Kidney tubule cell (primary cell): Measurements from ENCODE around the gene RFPL1.
A peak's percentile ranks its signal among the peaks of the same experiment; 100 is the strongest.
"Not testable (repeated sequence)": the region's sequence is repeated elsewhere in the genome, so short reads cannot be mapped to it uniquely, and the experiment has no call there.

ENCODE experiments used
- DNase-seq: peaks from one replicate; pipeline ENCODE4 v3.0.0-alpha.2; 2018; ENCODE audit warnings: low spot score

Gene RFPL1

GRCh38 chr22:29438283-29438682 lies at the start of gene RFPL1:
Gene RFPL1, plus strand, starts transcription at chr22:29438583.
- DNase-seq, result not testable (repeated sequence)

GRCh38 chr22:29388759-29389090 lies 49.7 kb upstream of the RFPL1 start:
- DNase-seq, result no peak

GRCh38 chr22:29390270-29390669 lies 48.1 kb upstream of the RFPL1 start:
- DNase-seq, result no peak

GRCh38 chr22:29391546-29391945 lies 46.8 kb upstream of the RFPL1 start:
- DNase-seq, result no peak

- peak; percentile 72 for DNase-seq
Measured at GRCh38 chr22:29393019-29393608, 45.3 kb upstream of the RFPL1 start.

GRCh38 chr22:29394931-29395581 lies 43.3 kb upstream of the RFPL1 start:
- peak; percentile 76 for DNase-seq

- no peak for DNase-seq
Measured at GRCh38 chr22:29396126-29396525, 42.3 kb upstream of the RFPL1 start.

- no peak for DNase-seq
Measured at GRCh38 chr22:29397791-29398190, 40.6 kb upstream of the RFPL1 start.

GRCh38 chr22:29400576-29400975 lies 37.8 kb upstream of the RFPL1 start:
- DNase-seq, result no peak

GRCh38 chr22:29401538-29401937 lies 36.8 kb upstream of the RFPL1 start:
- DNase-seq, result not testable (repeated sequence)

GRCh38 chr22:29408940-29409339 lies 29.4 kb upstream of the RFPL1 start:
- no peak for DNase-seq

- DNase-seq, result not testable (repeated sequence)
Measured at GRCh38 chr22:29411569-29412211, 26.7 kb upstream of the RFPL1 start.

- DNase-seq, result peak; percentile 2
Measured at GRCh38 chr22:29412772-29413171, 25.6 kb upstream of the RFPL1 start.

- DNase-seq, result peak; percentile 1
Measured at GRCh38 chr22:29414951-29415591, 23.3 kb upstream of the RFPL1 start.

GRCh38 chr22:29418704-29419103 lies 19.7 kb upstream of the RFPL1 start:
- not testable (repeated sequence) for DNase-seq

GRCh38 chr22:29426476-29426875 lies 11.9 kb upstream of the RFPL1 start:
- no peak for DNase-seq

- DNase-seq, result no peak
Measured at GRCh38 chr22:29427176-29427760, 11.1 kb upstream of the RFPL1 start.

- no peak for DNase-seq
Measured at GRCh38 chr22:29431986-29432385, 6.4 kb upstream of the RFPL1 start.

GRCh38 chr22:29433856-29434255 lies 4.5 kb upstream of the RFPL1 start:
- no peak for DNase-seq

- no peak for DNase-seq
Measured at GRCh38 chr22:29434288-29434687, 4.1 kb upstream of the RFPL1 start.

- no peak for DNase-seq
Measured at GRCh38 chr22:29435236-29436136, 2.9 kb upstream of the RFPL1 start.

- no peak for DNase-seq
Measured at GRCh38 chr22:29442976-29443375, 4.6 kb downstream of the RFPL1 start.
